ENCODE data around the gene PCCB.

GRCh38 chr3:136249091-136249490, 1.0 kb upstream of the PCCB start:
- TF ChIP-seq CTCF (IDR thresholded peaks at IDR 0.05): no peak
- no peak for TF ChIP-seq POLR2AphosphoS5 (IDR thresholded peaks at IDR 0.05)
- no peak for TF ChIP-seq POLR2A (IDR thresholded peaks at IDR 0.05)

All from stomach (tissue), 4 donors.